HCT116 (cell line): Measurements from ENCODE around the gene BCKDHB.

Source experiments
- EGR1 ChIP-seq: IDR thresholded peaks from 2 replicates; pipeline ENCODE4 v1.6.1; 2012; ENCODE audit warnings: low read depth
- ELF1 ChIP-seq: IDR thresholded peaks from 2 replicates; pipeline ENCODE4 v1.6.1; 2012; ENCODE audit warnings: low read depth, borderline replicate concordance
- JUND ChIP-seq: IDR thresholded peaks from 2 replicates; pipeline ENCODE4 v1.6.1; 2012
- POLR2A ChIP-seq: IDR thresholded peaks from 2 replicates; pipeline ENCODE4 v1.7.0; 2011; ENCODE audit warnings: borderline replicate concordance; ENCODE audit not compliant: insufficient read depth, insufficient read length; ENCODE audit errors: extremely low read depth
- POLR2AphosphoS5 ChIP-seq: IDR thresholded peaks from 2 replicates; pipeline ENCODE4 v1.6.1; 2011; ENCODE audit warnings: mild to moderate bottlenecking, low read depth, low read length, moderate library complexity
- TCF7L2 ChIP-seq: IDR thresholded peaks from 2 replicates; pipeline ENCODE4 v1.7.0; 2011; ENCODE audit warnings: borderline replicate concordance, inconsistent platforms; ENCODE audit not compliant: insufficient read depth, insufficient read length; ENCODE audit errors: extremely low read depth
- YY1 ChIP-seq: IDR thresholded peaks from 2 replicates; pipeline ENCODE4 v1.6.1; 2011; ENCODE audit warnings: low read length, low read depth, moderate library complexity, mild to moderate bottlenecking; ENCODE audit not compliant: insufficient replicate concordance; ENCODE audit errors: extremely low read depth
- ZFX ChIP-seq: fragments of 450-650 bp; IDR thresholded peaks from 2 replicates; pipeline ENCODE4 v1.6.1; 2017
- ZNF274 ChIP-seq: fragments of 200-500 bp; sonication (Bioruptor generic); IDR thresholded peaks from 2 replicates; pipeline ENCODE4 v1.6.1; 2014; ENCODE audit warnings: mild to moderate bottlenecking, low read depth, low read length, inconsistent platforms
- TF ChIP-seq, protein P1 (sequence below), 3 experiments: fragments of 200-600 bp in 1 of 3; sonication (generic) in 1 of 3; IDR thresholded peaks in 2 of 3; conservative IDR thresholded peaks in 1 of 3; 2 replicates each; pipeline ENCODE4 v1.5.1; 2012 to 2017; ENCODE audit warnings: low read depth in 2 of 3, low read length in 2 of 3, antibody characterized with exemption in 1 of 3, borderline replicate concordance in 1 of 3, control low read depth in 1 of 3, mild to moderate bottlenecking in 1 of 3, mixed read lengths in 1 of 3, mixed run types in 1 of 3, moderate library complexity in 1 of 3; ENCODE audit not compliant: insufficient read depth in 1 of 3
- TF ChIP-seq, protein P2 (sequence below): IDR thresholded peaks from 2 replicates; pipeline ENCODE4 v1.6.1; 2012; ENCODE audit warnings: low read depth
- TF ChIP-seq, protein P3 (sequence below): IDR thresholded peaks from 2 replicates; pipeline ENCODE4 v1.6.1; 2011; ENCODE audit warnings: mild to moderate bottlenecking, low read length, moderate library complexity; ENCODE audit not compliant: insufficient replicate concordance; ENCODE audit errors: extremely low read depth

DNA sequence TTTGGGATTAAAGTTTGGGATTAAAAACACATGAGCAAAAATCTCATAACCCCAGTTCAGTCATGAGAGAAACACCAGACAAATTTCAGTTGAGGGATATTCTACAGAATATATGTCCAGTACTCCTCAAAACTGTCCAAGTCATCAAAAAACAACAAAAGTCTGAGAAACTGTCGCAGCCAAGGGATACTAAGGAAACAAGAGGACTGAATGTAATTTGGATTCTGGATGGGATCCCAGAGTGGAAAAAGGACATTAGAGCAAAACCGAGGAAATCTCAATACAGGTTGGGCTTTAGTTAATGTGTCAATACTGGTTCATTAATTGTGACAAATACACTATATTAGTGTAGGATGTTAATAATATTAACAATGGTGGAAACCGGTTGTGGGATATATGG is 219.3 kb downstream of the BCKDHB start:
- TF ChIP-seq, protein P1, sequence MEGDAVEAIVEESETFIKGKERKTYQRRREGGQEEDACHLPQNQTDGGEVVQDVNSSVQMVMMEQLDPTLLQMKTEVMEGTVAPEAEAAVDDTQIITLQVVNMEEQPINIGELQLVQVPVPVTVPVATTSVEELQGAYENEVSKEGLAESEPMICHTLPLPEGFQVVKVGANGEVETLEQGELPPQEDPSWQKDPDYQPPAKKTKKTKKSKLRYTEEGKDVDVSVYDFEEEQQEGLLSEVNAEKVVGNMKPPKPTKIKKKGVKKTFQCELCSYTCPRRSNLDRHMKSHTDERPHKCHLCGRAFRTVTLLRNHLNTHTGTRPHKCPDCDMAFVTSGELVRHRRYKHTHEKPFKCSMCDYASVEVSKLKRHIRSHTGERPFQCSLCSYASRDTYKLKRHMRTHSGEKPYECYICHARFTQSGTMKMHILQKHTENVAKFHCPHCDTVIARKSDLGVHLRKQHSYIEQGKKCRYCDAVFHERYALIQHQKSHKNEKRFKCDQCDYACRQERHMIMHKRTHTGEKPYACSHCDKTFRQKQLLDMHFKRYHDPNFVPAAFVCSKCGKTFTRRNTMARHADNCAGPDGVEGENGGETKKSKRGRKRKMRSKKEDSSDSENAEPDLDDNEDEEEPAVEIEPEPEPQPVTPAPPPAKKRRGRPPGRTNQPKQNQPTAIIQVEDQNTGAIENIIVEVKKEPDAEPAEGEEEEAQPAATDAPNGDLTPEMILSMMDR (IDR thresholded peaks at IDR 0.05 in 2 of 3, conservative IDR thresholded peaks at IDR 0.05 in 1 of 3; ENCODE audit: borderline replicate concordance in 1 of 3, insufficient read depth in 1 of 3, low read depth in 2 of 3, low read length in 2 of 3): no peak
- TF ChIP-seq POLR2A (no peak), ELF1 (no peak), ZFX (no peak), YY1 (no peak), POLR2AphosphoS5 (no peak), TCF7L2 (no peak), ZNF274 (no peak), EGR1 (no peak), JUND (no peak)
- TF ChIP-seq, protein P2, sequence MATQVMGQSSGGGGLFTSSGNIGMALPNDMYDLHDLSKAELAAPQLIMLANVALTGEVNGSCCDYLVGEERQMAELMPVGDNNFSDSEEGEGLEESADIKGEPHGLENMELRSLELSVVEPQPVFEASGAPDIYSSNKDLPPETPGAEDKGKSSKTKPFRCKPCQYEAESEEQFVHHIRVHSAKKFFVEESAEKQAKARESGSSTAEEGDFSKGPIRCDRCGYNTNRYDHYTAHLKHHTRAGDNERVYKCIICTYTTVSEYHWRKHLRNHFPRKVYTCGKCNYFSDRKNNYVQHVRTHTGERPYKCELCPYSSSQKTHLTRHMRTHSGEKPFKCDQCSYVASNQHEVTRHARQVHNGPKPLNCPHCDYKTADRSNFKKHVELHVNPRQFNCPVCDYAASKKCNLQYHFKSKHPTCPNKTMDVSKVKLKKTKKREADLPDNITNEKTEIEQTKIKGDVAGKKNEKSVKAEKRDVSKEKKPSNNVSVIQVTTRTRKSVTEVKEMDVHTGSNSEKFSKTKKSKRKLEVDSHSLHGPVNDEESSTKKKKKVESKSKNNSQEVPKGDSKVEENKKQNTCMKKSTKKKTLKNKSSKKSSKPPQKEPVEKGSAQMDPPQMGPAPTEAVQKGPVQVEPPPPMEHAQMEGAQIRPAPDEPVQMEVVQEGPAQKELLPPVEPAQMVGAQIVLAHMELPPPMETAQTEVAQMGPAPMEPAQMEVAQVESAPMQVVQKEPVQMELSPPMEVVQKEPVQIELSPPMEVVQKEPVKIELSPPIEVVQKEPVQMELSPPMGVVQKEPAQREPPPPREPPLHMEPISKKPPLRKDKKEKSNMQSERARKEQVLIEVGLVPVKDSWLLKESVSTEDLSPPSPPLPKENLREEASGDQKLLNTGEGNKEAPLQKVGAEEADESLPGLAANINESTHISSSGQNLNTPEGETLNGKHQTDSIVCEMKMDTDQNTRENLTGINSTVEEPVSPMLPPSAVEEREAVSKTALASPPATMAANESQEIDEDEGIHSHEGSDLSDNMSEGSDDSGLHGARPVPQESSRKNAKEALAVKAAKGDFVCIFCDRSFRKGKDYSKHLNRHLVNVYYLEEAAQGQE: no peak
- TF ChIP-seq, protein P3, sequence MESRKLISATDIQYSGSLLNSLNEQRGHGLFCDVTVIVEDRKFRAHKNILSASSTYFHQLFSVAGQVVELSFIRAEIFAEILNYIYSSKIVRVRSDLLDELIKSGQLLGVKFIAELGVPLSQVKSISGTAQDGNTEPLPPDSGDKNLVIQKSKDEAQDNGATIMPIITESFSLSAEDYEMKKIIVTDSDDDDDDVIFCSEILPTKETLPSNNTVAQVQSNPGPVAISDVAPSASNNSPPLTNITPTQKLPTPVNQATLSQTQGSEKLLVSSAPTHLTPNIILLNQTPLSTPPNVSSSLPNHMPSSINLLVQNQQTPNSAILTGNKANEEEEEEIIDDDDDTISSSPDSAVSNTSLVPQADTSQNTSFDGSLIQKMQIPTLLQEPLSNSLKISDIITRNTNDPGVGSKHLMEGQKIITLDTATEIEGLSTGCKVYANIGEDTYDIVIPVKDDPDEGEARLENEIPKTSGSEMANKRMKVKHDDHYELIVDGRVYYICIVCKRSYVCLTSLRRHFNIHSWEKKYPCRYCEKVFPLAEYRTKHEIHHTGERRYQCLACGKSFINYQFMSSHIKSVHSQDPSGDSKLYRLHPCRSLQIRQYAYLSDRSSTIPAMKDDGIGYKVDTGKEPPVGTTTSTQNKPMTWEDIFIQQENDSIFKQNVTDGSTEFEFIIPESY: no peak
